T-helper 17 cell (primary cell): ENCODE data around the gene RNF168. TPM values are rescaled to one million over a fixed set of nuclear protein-coding genes. Genes with fewer than 3 reads are reported as not detected.
"Not testable (repeated sequence)": the region's sequence is repeated elsewhere in the genome, so short reads cannot be mapped to it uniquely, and the experiment has no call there.

Source experiments
- ATAC-seq: fragments of 150-1000 bp; cut with Tn5 transposase; 2 replicates; pipeline ENCODE4 v1.10.0; 2021; ENCODE audit warnings: mild to moderate bottlenecking, moderate library complexity
- DNase-seq, 3 donors: peaks; one replicate each; pipeline versions ENCODE4 v3.0.0 to v3.0.0-alpha.2; 2020 to 2021
- H3K9me3 ChIP-seq: one replicate; pipeline ENCODE4 v1.7.0; 2013; ENCODE audit warnings: low read length, mild to moderate bottlenecking; ENCODE audit not compliant: control insufficient read depth, poor library complexity, severe bottlenecking
- H3K27ac Mint-ChIP-seq: one replicate; pipeline ENCODE4 v1.8.0; 2022; ENCODE audit warnings: mild to moderate bottlenecking, moderate library complexity, mixed read lengths
- H3K27me3 Mint-ChIP-seq: one replicate; pipeline ENCODE4 v1.8.0; 2022; ENCODE audit warnings: mixed read lengths
- H3K36me3 Mint-ChIP-seq: one replicate; pipeline ENCODE4 v1.8.0; 2022; ENCODE audit warnings: low read depth, mixed read lengths
- H3K4me1 Mint-ChIP-seq: one replicate; pipeline ENCODE4 v1.8.0; 2022; ENCODE audit warnings: mild to moderate bottlenecking, mixed read lengths
- H3K4me3 Mint-ChIP-seq: one replicate; pipeline ENCODE4 v1.8.0; 2022; ENCODE audit warnings: mild to moderate bottlenecking, moderate library complexity, mixed read lengths
- total RNA-seq, 4 donors: library from RNA in 2 of 4; stranded (reverse) in 2 of 4; gene quantifications; one replicate each; pipeline ENCODE4 v1.2.3 and lab custom pipeline; 2022 to 2026

Gene RNF168
- total RNA-seq, 2 donors from 2014 or later, result 36.9 to 37.9 TPM

- peaks cover 4% of the 10 kb centered on the region for H3K36me3 Mint-ChIP-seq
- ATAC-seq (no peak), DNase-seq (no peak)
- no peaks in the 10 kb centered on the region for H3K27me3 Mint-ChIP-seq
- H3K27ac Mint-ChIP-seq, result no peak overlapping the region
- peaks cover 8% of the 10 kb centered on the region for H3K4me1 Mint-ChIP-seq
- H3K4me3 Mint-ChIP-seq, result no peak overlapping the region
- no peaks in the 10 kb centered on the region for H3K9me3 ChIP-seq
Measured at GRCh38 chr3:196506687-196507086, 3.1 kb upstream of the RNF168 start.

DNA sequence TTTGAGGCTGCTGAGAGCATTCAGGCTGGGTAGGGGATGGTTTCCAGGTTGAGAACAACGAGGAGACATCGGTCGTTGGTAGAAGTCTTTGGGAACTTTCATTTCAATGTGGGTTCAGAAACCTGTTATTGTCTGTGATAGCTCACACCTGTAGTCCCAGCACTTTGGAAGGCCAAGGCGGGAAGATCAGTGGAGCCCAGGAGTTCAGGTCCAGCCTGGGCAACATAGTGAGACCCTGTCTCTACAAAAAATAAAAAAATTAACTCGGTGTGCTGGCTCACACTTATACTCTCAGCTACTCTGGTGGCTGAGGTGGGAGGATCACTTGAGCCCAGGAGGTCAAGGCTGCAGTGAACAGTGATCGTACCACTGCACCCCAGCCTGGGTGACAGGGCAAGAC, 988 bp upstream of the RNF168 start:
- peaks cover 6% of the 10 kb centered on the region for H3K36me3 Mint-ChIP-seq
- no peaks in the 10 kb centered on the region for H3K27me3 Mint-ChIP-seq
- peaks cover 25% of the 10 kb centered on the region for H3K4me1 Mint-ChIP-seq
- peak overlapping the region; percentile 99 for H3K4me3 Mint-ChIP-seq
- DNase-seq, result no peak
- H3K9me3 ChIP-seq, result no peaks in the 10 kb centered on the region
- H3K27ac Mint-ChIP-seq, result peak overlapping the region; percentile 98
- no peak for ATAC-seq

DNA sequence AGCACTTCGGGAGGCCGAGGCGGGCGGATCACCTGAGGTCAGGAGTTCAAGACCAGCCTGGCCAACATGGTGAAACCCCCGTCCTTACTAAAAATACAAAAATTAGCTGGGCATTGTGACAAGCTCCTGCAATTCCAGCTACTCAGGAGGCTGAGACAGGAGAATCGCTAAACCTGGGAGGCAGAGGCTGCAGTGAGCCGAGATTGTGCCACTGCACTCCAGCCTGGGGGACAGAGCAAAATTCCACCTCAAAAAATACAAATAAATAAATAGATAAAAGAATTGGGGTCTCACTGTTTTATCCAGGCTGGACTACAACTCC, 470 bp upstream of the RNF168 start:
- H3K36me3 Mint-ChIP-seq, H3K9me3 ChIP-seq, DNase-seq, ATAC-seq, H3K27me3 Mint-ChIP-seq: not testable (repeated sequence)
- peak overlapping the region; percentile 99 for H3K4me3 Mint-ChIP-seq
- peaks cover 30% of the 10 kb centered on the region for H3K4me1 Mint-ChIP-seq
- H3K27ac Mint-ChIP-seq, result peak overlapping the region; percentile 98

DNA sequence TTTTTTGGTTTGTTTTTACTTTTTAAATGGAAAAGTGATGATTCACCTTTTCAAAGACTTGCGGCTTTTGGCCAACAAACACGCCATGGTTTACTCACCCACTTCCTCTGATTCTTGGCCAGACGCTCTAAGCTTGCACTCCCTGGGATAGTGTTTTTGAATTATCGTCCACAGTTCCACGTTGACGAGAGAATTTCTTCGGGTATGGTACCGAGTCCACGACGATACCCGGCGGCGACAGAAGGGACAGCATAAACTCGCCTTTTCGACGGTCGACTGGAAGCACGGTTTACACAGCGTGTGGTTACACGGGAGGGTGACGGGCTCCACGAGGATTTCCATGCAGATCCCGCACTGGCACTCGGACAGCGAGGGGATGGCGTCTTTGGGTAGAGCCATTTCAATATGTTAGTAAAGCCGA, 783 bp downstream of the RNF168 start:
- peak overlapping the region; percentile 99 for H3K4me3 Mint-ChIP-seq
- peak overlapping the region; percentile 98 for H3K27ac Mint-ChIP-seq
- H3K27me3 Mint-ChIP-seq, result no peaks in the 10 kb centered on the region
- DNase-seq (peak; percentile 21 to 52 (median 29)), ATAC-seq (peak; percentile 65)
- peaks cover 6% of the 10 kb centered on the region for H3K36me3 Mint-ChIP-seq
- H3K4me1 Mint-ChIP-seq, result peaks cover 39% of the 10 kb centered on the region
- H3K9me3 ChIP-seq, result no peaks in the 10 kb centered on the region

- ATAC-seq (no peak), DNase-seq (no peak)
- Mint-ChIP-seq H3K4me1 (peaks cover 42% of the 10 kb centered on the region), H3K36me3 (peaks cover 6% of the 10 kb centered on the region), H3K27me3 (no peaks in the 10 kb centered on the region), H3K27ac (peak overlapping the region; percentile 98), H3K4me3 (peak overlapping the region; percentile 99)
- no peaks in the 10 kb centered on the region for H3K9me3 ChIP-seq
Measured at GRCh38 chr3:196501316-196502044, 2.1 kb downstream of the RNF168 start.

DNA sequence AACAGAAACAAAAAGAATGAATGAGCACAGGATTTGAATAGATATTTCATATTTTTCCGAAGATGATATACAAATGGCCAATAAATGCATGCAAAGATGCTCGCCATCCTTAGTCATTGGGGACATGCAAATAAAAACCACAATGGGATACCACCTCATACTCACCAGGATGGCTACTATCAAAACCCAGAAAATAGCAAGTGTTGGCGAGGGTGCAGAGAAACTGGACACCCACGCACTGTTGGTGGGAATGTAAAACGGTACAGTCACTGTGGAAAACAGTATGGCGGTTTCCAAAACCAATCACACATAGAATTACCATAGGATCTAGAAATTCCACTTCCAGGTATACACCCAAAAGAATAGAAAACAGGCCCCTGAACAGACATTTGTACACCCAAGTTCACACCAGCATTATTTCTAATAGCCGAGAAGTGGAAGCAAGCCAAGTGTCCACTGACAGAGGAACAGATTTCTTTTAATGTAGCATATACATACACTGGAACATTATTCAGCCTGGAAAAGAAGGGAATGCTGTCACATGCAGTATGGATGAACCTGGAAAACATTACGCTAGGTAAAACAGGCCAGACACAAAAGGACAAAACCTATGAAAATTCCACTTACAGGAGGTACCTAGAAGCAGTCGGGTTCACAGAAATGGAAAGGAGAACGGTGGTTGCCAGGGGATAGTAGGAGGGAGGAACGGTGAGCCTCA, 3.6 kb downstream of the RNF168 start:
- Mint-ChIP-seq H3K36me3 (peaks cover 6% of the 10 kb centered on the region), H3K4me3 (peak overlapping the region; percentile 99), H3K4me1 (peaks cover 53% of the 10 kb centered on the region), H3K27me3 (no peaks in the 10 kb centered on the region), H3K27ac (peak overlapping the region; percentile 98)
- no peaks in the 10 kb centered on the region for H3K9me3 ChIP-seq
- DNase-seq (no peak), ATAC-seq (no peak)

DNA sequence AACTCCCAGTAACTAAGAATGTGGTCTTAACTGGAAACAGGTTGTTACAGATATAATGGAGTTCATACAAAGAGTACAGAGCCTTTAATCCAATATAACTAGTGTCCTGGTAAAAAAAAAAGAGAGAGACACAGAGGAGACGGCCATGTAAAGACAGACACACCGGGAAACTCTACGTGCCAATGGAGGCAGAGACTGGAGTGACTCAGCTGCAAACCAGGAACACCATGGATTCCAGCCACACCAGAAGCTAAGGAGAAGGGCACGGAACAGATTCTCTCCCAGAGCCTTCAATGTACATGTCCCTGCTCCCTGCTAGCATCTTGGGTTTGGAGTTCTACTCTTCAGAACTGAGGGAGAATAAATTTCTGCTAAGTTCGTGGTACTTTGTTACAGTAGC, 4.5 kb downstream of the RNF168 start:
- Mint-ChIP-seq H3K27ac (no peak overlapping the region), H3K4me1 (peaks cover 55% of the 10 kb centered on the region), H3K36me3 (peaks cover 6% of the 10 kb centered on the region), H3K4me3 (peak overlapping the region; percentile 99), H3K27me3 (no peaks in the 10 kb centered on the region)
- ATAC-seq (no peak), DNase-seq (no peak)
- H3K9me3 ChIP-seq, result no peaks in the 10 kb centered on the region

DNA sequence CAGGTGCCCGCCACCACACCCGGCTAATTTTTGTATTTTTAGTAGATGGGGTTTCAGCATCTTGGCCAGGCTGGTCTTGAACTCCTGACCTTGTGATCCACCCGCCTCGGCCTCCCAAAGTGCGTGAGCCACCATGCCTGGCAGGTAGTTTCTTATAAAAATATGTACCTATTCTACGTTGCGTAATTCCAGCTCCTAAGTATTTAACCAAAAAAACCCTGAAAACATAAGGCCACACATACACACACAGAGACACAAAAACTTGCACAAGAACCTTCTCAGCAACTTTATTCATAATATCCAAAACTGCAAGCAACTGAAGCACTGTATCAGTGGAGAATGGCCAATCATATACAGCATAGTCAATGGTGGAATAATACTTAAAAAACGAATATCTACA, 5.3 kb downstream of the RNF168 start:
- peaks cover 56% of the 10 kb centered on the region for H3K4me1 Mint-ChIP-seq
- DNase-seq, result no peak
- no peak overlapping the region for H3K4me3 Mint-ChIP-seq
- no peak for ATAC-seq
- no peak overlapping the region for H3K27ac Mint-ChIP-seq
- no peaks in the 10 kb centered on the region for H3K9me3 ChIP-seq
- peaks cover 6% of the 10 kb centered on the region for H3K36me3 Mint-ChIP-seq
- H3K27me3 Mint-ChIP-seq, result no peaks in the 10 kb centered on the region

DNA sequence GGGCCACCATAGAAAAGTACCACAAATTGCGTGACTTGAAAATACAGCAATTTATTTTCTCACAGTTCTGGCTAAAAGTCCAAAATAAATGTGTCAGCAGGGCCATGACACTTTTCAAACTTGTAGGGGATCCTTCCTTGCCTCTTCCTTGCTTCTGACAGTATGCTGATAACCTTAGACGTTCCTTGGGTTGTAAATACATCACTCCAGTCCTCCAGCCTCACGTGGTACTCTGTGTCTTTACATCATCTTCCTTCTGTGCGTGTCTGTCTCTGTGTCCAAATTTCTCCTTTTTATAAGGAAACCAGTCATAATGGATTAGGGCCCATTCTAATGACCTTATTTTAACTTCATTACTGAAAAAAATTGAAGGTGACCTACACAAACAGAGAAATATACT, 7.4 kb downstream of the RNF168 start:
- peak overlapping the region; percentile 86 for H3K27ac Mint-ChIP-seq
- ATAC-seq, result no peak
- peak overlapping the region; percentile 31 for H3K4me3 Mint-ChIP-seq
- peaks cover 6% of the 10 kb centered on the region for H3K36me3 Mint-ChIP-seq
- no peak for DNase-seq
- no peaks in the 10 kb centered on the region for H3K27me3 Mint-ChIP-seq
- no peaks in the 10 kb centered on the region for H3K9me3 ChIP-seq
- peaks cover 55% of the 10 kb centered on the region for H3K4me1 Mint-ChIP-seq

- DNase-seq, result no peak
- H3K9me3 ChIP-seq, result no peaks in the 10 kb centered on the region
- peaks cover 3% of the 10 kb centered on the region for H3K36me3 Mint-ChIP-seq
- H3K27ac Mint-ChIP-seq, result no peak overlapping the region
- peak overlapping the region; percentile 60 for H3K4me3 Mint-ChIP-seq
- ATAC-seq, result no peak
- peaks cover 45% of the 10 kb centered on the region for H3K4me1 Mint-ChIP-seq
- H3K27me3 Mint-ChIP-seq, result no peaks in the 10 kb centered on the region
Measured at GRCh38 chr3:196493292-196493691, 10.3 kb downstream of the RNF168 start.

GRCh38 chr3:196492080-196492479, 11.5 kb downstream of the RNF168 start:
- Mint-ChIP-seq H3K4me1 (peaks cover 42% of the 10 kb centered on the region), H3K36me3 (peaks cover 8% of the 10 kb centered on the region)
- DNase-seq, result no peak

GRCh38 chr3:196489747-196490146, 13.8 kb downstream of the RNF168 start:
- H3K27ac Mint-ChIP-seq, result no peak overlapping the region
- H3K4me3 Mint-ChIP-seq, result no peak overlapping the region
- H3K36me3 Mint-ChIP-seq, result peaks cover 9% of the 10 kb centered on the region
- no peaks in the 10 kb centered on the region for H3K27me3 Mint-ChIP-seq
- no peak for DNase-seq
- H3K4me1 Mint-ChIP-seq, result peaks cover 30% of the 10 kb centered on the region
- no peak for ATAC-seq
- H3K9me3 ChIP-seq, result no peaks in the 10 kb centered on the region

More at GRCh38 chr3:196492080-196492479, 11.5 kb downstream of the RNF168 start:
- no peaks in the 10 kb centered on the region for H3K27me3 Mint-ChIP-seq
- ATAC-seq, result no peak
- no peak overlapping the region for H3K27ac Mint-ChIP-seq
- no peak overlapping the region for H3K4me3 Mint-ChIP-seq
- no peaks in the 10 kb centered on the region for H3K9me3 ChIP-seq

GRCh38 chr3:196486263-196486662, 17.3 kb downstream of the RNF168 start:
- peaks cover 5% of the 10 kb centered on the region for H3K36me3 Mint-ChIP-seq
- no peak overlapping the region for H3K4me3 Mint-ChIP-seq
- no peak for ATAC-seq
- no peaks in the 10 kb centered on the region for H3K9me3 ChIP-seq
- no peaks in the 10 kb centered on the region for H3K27me3 Mint-ChIP-seq
- peak overlapping the region; percentile 16 for H3K27ac Mint-ChIP-seq
- H3K4me1 Mint-ChIP-seq, result peaks cover 21% of the 10 kb centered on the region
- DNase-seq, result peak in 1 of 3 donors; percentile 14

- Mint-ChIP-seq H3K4me3 (no peak overlapping the region), H3K36me3 (peaks cover 2% of the 10 kb centered on the region), H3K27ac (no peak overlapping the region), H3K4me1 (peaks cover 2% of the 10 kb centered on the region), H3K27me3 (no peaks in the 10 kb centered on the region)
- no peaks in the 10 kb centered on the region for H3K9me3 ChIP-seq
- DNase-seq, result no peak
- no peak for ATAC-seq
Measured at GRCh38 chr3:196477678-196478077, 25.9 kb downstream of the RNF168 start.
